Panc1 (cell line): ENCODE results near the gene HOXB3. TPM values are rescaled to one million over a fixed set of nuclear protein-coding genes. Genes with fewer than 3 reads are reported as not detected.

Source experiments
- ATAC-seq: fragments of 200-7000 bp; cut with Tn5 transposase; 2 replicates; pipeline ENCODE4 v1.9.1; 2020; ENCODE audit warnings: mild to moderate bottlenecking, moderate library complexity
- BruUV-seq: library from RNA; stranded (reverse); fragments of 400-500 nt; replicated peaks from 2 replicates; lab custom pipeline; 2021; lab: Mats Ljungman, UMichigan
- CTCF ChIA-PET: fragments of 300-600 bp; sonication (Branson Sonifier 250); formaldehyde crosslinking; loops from one replicate; lab custom pipeline; 2022; ENCODE audit warnings: antibody characterized with exemption; lab: Charles Lee
- POLR2A ChIA-PET: fragments of 300-600 bp; sonication (Branson Sonifier 250); formaldehyde crosslinking; loops from one replicate; lab custom pipeline; 2022; ENCODE audit warnings: antibody characterized with exemption; lab: Charles Lee
- DNase-seq: peaks from one replicate; pipeline ENCODE4 v3.0.0-alpha.2; 2010; ENCODE audit warnings: low read depth, low spot score
- H3K27ac ChIP-seq: 2 replicates; pipeline ENCODE4 v1.5.1; 2011; ENCODE audit warnings: mild to moderate bottlenecking, low read length, inconsistent platforms
- H3K27me3 ChIP-seq: fragments of 200-500 bp; sonication (Bioruptor generic); 2 replicates; pipeline ENCODE4 v1.6.0; 2014; ENCODE audit warnings: low read length, inconsistent platforms; ENCODE audit not compliant: control insufficient read depth, insufficient read depth
- H3K36me3 ChIP-seq: fragments of 200-500 bp; sonication (Bioruptor generic); 2 replicates; pipeline ENCODE4 v1.5.1; 2014; ENCODE audit warnings: inconsistent platforms, mild to moderate bottlenecking, low read length, moderate library complexity; ENCODE audit not compliant: control insufficient read depth, insufficient read depth
- H3K4me1 ChIP-seq: 2 replicates; pipeline ENCODE4 v1.5.1; 2011; ENCODE audit warnings: inconsistent platforms, mild to moderate bottlenecking, low read length, moderate library complexity; ENCODE audit not compliant: control insufficient read depth, insufficient read depth
- H3K4me3 ChIP-seq, 2 experiments: 2 replicates each; pipeline ENCODE4 v1.5.1; 2011 to 2012; ENCODE audit warnings: low read depth in 2 of 2, low read length in 2 of 2, mild to moderate bottlenecking in 2 of 2, inconsistent platforms in 1 of 2, moderate library complexity in 1 of 2
- H3K9me3 ChIP-seq: fragments of 200-500 bp; sonication (Bioruptor generic); 2 replicates; pipeline ENCODE4 v1.5.1; 2014; ENCODE audit warnings: low read depth, mild to moderate bottlenecking, inconsistent platforms, low read length, moderate library complexity; ENCODE audit not compliant: control insufficient read depth, insufficient read depth
- CTCF ChIP-seq: fragments of 450-650 bp; IDR thresholded peaks from 2 replicates; pipeline ENCODE4 v1.5.1; 2017; ENCODE audit warnings: mild to moderate bottlenecking
- POLR2AphosphoS5 ChIP-seq: IDR thresholded peaks from 2 replicates; pipeline ENCODE4 v1.6.1; 2012; ENCODE audit warnings: mild to moderate bottlenecking, low read depth, low read length, moderate library complexity
- REST ChIP-seq, 2 experiments: IDR thresholded peaks; 2 replicates each; pipeline ENCODE4 v1.6.1; 2011 to 2012; ENCODE audit warnings: low read depth in 2 of 2, control low read depth in 1 of 2, low read length in 1 of 2, mild to moderate bottlenecking in 1 of 2, moderate library complexity in 1 of 2; ENCODE audit not compliant: insufficient read depth in 1 of 2
- SIN3A ChIP-seq: IDR thresholded peaks from 2 replicates; pipeline ENCODE4 v1.6.1; 2012; ENCODE audit warnings: low read depth, mild to moderate bottlenecking, low read length, moderate library complexity, borderline replicate concordance; ENCODE audit not compliant: insufficient read depth
- TCF7L2 ChIP-seq: IDR thresholded peaks from 2 replicates; pipeline ENCODE4 v1.6.1; 2011; ENCODE audit warnings: mild to moderate bottlenecking, low read depth, low read length, inconsistent platforms
- in situ Hi-C: cut with HindIII; loops from 2 replicates; pipeline ENCODE4 v1.10.0; 2016; ENCODE audit warnings: low sequenced_read_pairs, low pct_unique_long_range_greater_than_20kb
- intact Hi-C: fragments of 100-400 bp; cut with micrococcal nuclease; formaldehyde crosslinking; loops from one replicate; pipeline ENCODE4 v1.10.0; 2022; ENCODE audit not compliant: unreplicated experiment
- total RNA-seq: library from RNA; stranded (reverse); gene quantifications from one replicate; pipeline ENCODE4 v1.2.1, GENCODE V29; 2021; ENCODE audit not compliant: unreplicated experiment

The HOXB3 gene
- total RNA-seq, 1 experiment from 2014 or later = 127 TPM

GRCh38 chr17:48542114-48542656 lies 47.9 kb downstream of the HOXB3 start:
- DNase-seq (no peak), ATAC-seq (peak; percentile 5)
- intact Hi-C loops = loop anchor here (5.0 kb wide), 1 partner anchor 50 kb away; no protein-coding TSS in a partner anchor
- BruUV-seq = no TSS peak
- POLR2A ChIA-PET = interaction anchor here (1.1 kb wide), 1 partner anchor 26 kb away, joined by 4 read pairs; no protein-coding TSS in a partner anchor
- in situ Hi-C loops = no loop called here
- Histone ChIP-seq H3K36me3 (peaks cover 6% of the 10 kb centered on the region; the same call in 1 of the 2 replicates), H3K27ac (peak overlapping the region; percentile 98), H3K4me3 (peak overlapping the region; percentile 69 to 81), H3K4me1 (peaks cover 44% of the 10 kb centered on the region), H3K9me3 (no peaks in the 10 kb centered on the region), H3K27me3 (no peaks in the 10 kb centered on the region)
- TF ChIP-seq REST (IDR thresholded peaks at IDR 0.05; ENCODE audit: insufficient read depth in 1 of 2, low read depth in 2 of 2, low read length in 1 of 2) (no peak), POLR2AphosphoS5 (peak; percentile 66; the same call in 1 of the 2 replicates), SIN3A (no peak)
- CTCF ChIA-PET = no interaction called here

- intact Hi-C loops = loop anchor here (5.0 kb wide), 1 partner anchor 49 kb away; no protein-coding TSS in a partner anchor
- no peaks in the 10 kb centered on the region for H3K27me3 ChIP-seq
- ChIA-PET POLR2A (interaction anchor here (0.6 to 1.1 kb wide), 7 partner anchors 9 to 522 kb away, joined by 4 to 7 read pairs (median 4); no protein-coding TSS in a partner anchor), CTCF (interaction anchor here (0.6 to 1.0 kb wide), 2 partner anchors 51 to 406 kb away, joined by 3 to 4 read pairs; no protein-coding TSS in a partner anchor)
- H3K36me3 ChIP-seq = peaks cover 6% of the 10 kb centered on the region; the same call in 1 of the 2 replicates
- peak overlapping the region; percentile 69 to 81 for H3K4me3 ChIP-seq
- in situ Hi-C loops = no loop called here
- BruUV-seq = no TSS peak
- peak; percentile 22 for ATAC-seq
- no peak for DNase-seq
- TF ChIP-seq TCF7L2 (no peak), REST (IDR thresholded peaks at IDR 0.05; ENCODE audit: insufficient read depth in 1 of 2, low read depth in 2 of 2, low read length in 1 of 2) (no peak; a peak in 1 of 4 replicates), SIN3A (0 out of 2 replicates have a peak, but pooled peaks have one; percentile 46), CTCF (no peak), POLR2AphosphoS5 (peak; percentile 80; the same call in 1 of the 2 replicates)
- peaks cover 41% of the 10 kb centered on the region for H3K4me1 ChIP-seq
- peak overlapping the region; percentile 98 for H3K27ac ChIP-seq
- no peaks in the 10 kb centered on the region for H3K9me3 ChIP-seq
Observed at GRCh38 chr17:48541577-48542113, 48.4 kb downstream of the HOXB3 start.
